ENCODE measurements around the gene MRPS15. TPM values are rescaled to one million over a fixed set of nuclear protein-coding genes. Genes with fewer than 3 reads are reported as not detected.

Gene MRPS15
- polyA plus RNA-seq, 3 donors, result 36.2 to 68.1 (median 66.4) TPM

GRCh38 chr1:36466370-36467026, 2.3 kb upstream of the MRPS15 start:
- H3K9me3 ChIP-seq (replicated peaks in 1 of 2; ENCODE audit: control insufficient read depth in 1 of 2, insufficient read depth in 1 of 2, low read length in 2 of 2), result no peaks in the 10 kb centered on the region
- no peak overlapping the region for H2AFZ ChIP-seq (ENCODE audit: insufficient read depth, low read depth, low read length, poor library complexity, severe bottlenecking)
- H3K27me3 ChIP-seq (ENCODE audit: control insufficient read depth in 2 of 2, insufficient read depth in 2 of 2, low read length in 2 of 2), result no peaks in the 10 kb centered on the region
- H3K27ac Mint-ChIP-seq, result peak overlapping the region in 6 of 7 donors; percentile 68 to 98 (median 88)
- H3K9me3 Mint-ChIP-seq, result no peaks in the 10 kb centered on the region
- H3K4me1 ChIP-seq (ENCODE audit: control insufficient read depth in 1 of 2, insufficient read depth in 2 of 2, low read length in 2 of 2), result peaks cover 31 to 33% of the 10 kb centered on the region in 2 donors
- peaks cover 0 to 4% (median 3%) of the 10 kb centered on the region in 3 donors for H3K27me3 Mint-ChIP-seq (ENCODE audit: low read depth in 3 of 3)
- WGBS (ENCODE audit: insufficient coverage), result 93% methylated on average over 6 of the region's 12 CpGs
- no peak for TF ChIP-seq CTCF (IDR thresholded peaks at IDR 0.05)
- peaks cover 57 to 70% of the 10 kb centered on the region in 2 donors for H3K36me3 Mint-ChIP-seq
- DNase-seq, result no peak
- H3K79me2 ChIP-seq (ENCODE audit: insufficient read depth, low read length), result peaks cover 9% of the 10 kb centered on the region
- intact Hi-C loops (cut with micrococcal nuclease), result no loop called here
- peaks cover 16% of the 10 kb centered on the region for H4K20me1 ChIP-seq (ENCODE audit: insufficient read depth, low read length)
- peak overlapping the region; percentile 39 for H3K9ac ChIP-seq (ENCODE audit: insufficient read depth, low read length, poor library complexity, severe bottlenecking)
- peak overlapping the region; percentile 39 to 99 for H3K27ac ChIP-seq (ENCODE audit: low read depth in 1 of 2, low read length in 2 of 2)
- H3K4me3 ChIP-seq (replicated peaks in 1 of 3; ENCODE audit: low read depth in 2 of 3, low read length in 3 of 3), result no peak overlapping the region
- no peak overlapping the region for H3K4me3 Mint-ChIP-seq
- no peak overlapping the region for H3K4me2 ChIP-seq (replicated peaks; ENCODE audit: extremely low read depth, low read length, poor library complexity, severe bottlenecking)
- peaks cover 52 to 67% of the 10 kb centered on the region in 2 donors for H3K36me3 ChIP-seq (replicated peaks in 1 of 2; ENCODE audit: control insufficient read depth in 1 of 2, insufficient read depth in 2 of 2, low read length in 2 of 2)
- H3K4me1 Mint-ChIP-seq, result peaks cover 34% of the 10 kb centered on the region

- Mint-ChIP-seq H3K36me3 (peaks cover 61 to 70% of the 10 kb centered on the region in 2 donors), H3K4me1 (peaks cover 34% of the 10 kb centered on the region), H3K27ac (peak overlapping the region; percentile 10 to 98 (median 96)), H3K27me3 (ENCODE audit: low read depth in 3 of 3) (peaks cover 0 to 4% (median 3%) of the 10 kb centered on the region in 3 donors), H3K9me3 (no peaks in the 10 kb centered on the region), H3K4me3 (no peak overlapping the region)
- Histone ChIP-seq H3K9me3 (replicated peaks in 1 of 2; ENCODE audit: control insufficient read depth in 1 of 2, insufficient read depth in 1 of 2, low read length in 2 of 2) (no peaks in the 10 kb centered on the region), H3K4me2 (replicated peaks; ENCODE audit: extremely low read depth, low read length, poor library complexity, severe bottlenecking) (no peak overlapping the region), H3K4me1 (ENCODE audit: control insufficient read depth in 1 of 2, insufficient read depth in 2 of 2, low read length in 2 of 2) (peaks cover 31 to 33% of the 10 kb centered on the region in 2 donors), H3K79me2 (ENCODE audit: insufficient read depth, low read length) (peaks cover 9% of the 10 kb centered on the region), H3K36me3 (replicated peaks in 1 of 2; ENCODE audit: control insufficient read depth in 1 of 2, insufficient read depth in 2 of 2, low read length in 2 of 2) (peaks cover 54 to 67% of the 10 kb centered on the region in 2 donors), H3K4me3 (replicated peaks in 1 of 3; ENCODE audit: low read depth in 2 of 3, low read length in 3 of 3) (no peak overlapping the region), H3K9ac (ENCODE audit: insufficient read depth, low read length, poor library complexity, severe bottlenecking) (peak overlapping the region; percentile 39), H4K20me1 (ENCODE audit: insufficient read depth, low read length) (peaks cover 16% of the 10 kb centered on the region), H3K27me3 (ENCODE audit: control insufficient read depth in 2 of 2, insufficient read depth in 2 of 2, low read length in 2 of 2) (no peaks in the 10 kb centered on the region), H2AFZ (ENCODE audit: insufficient read depth, low read depth, low read length, poor library complexity, severe bottlenecking) (no peak overlapping the region), H3K27ac (ENCODE audit: low read depth in 1 of 2, low read length in 2 of 2) (peak overlapping the region; percentile 39 to 99)
- WGBS (ENCODE audit: insufficient coverage), result no CpG with 5 or more reads among the region's 4 CpGs
- intact Hi-C loops (cut with micrococcal nuclease), result loop anchor here in 1 of 2 donors (2.0 kb wide), 1 partner anchor 21 kb away; no protein-coding TSS in a partner anchor
- DNase-seq, result no peak
- TF ChIP-seq CTCF (IDR thresholded peaks at IDR 0.05), result no peak
These were observed 1.7 kb upstream of the MRPS15 start for GRCh38 chr1:36465731-36466369.

Measured in CD14-positive monocyte (primary cell).